Kidney glomerular epithelial cell (primary cell): Measurements from ENCODE around the gene RIPPLY2.
"Not testable (repeated sequence)": the region's sequence is repeated elsewhere in the genome, so short reads cannot be mapped to it uniquely, and the experiment has no call there.

Experiments used
- DNase-seq: peaks from one replicate; lab custom pipeline; 2025; lab: John Stamatoyannopoulos, UW

The RIPPLY2 gene, protein sequence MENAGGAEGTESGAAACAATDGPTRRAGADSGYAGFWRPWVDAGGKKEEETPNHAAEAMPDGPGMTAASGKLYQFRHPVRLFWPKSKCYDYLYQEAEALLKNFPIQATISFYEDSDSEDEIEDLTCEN

DNA sequence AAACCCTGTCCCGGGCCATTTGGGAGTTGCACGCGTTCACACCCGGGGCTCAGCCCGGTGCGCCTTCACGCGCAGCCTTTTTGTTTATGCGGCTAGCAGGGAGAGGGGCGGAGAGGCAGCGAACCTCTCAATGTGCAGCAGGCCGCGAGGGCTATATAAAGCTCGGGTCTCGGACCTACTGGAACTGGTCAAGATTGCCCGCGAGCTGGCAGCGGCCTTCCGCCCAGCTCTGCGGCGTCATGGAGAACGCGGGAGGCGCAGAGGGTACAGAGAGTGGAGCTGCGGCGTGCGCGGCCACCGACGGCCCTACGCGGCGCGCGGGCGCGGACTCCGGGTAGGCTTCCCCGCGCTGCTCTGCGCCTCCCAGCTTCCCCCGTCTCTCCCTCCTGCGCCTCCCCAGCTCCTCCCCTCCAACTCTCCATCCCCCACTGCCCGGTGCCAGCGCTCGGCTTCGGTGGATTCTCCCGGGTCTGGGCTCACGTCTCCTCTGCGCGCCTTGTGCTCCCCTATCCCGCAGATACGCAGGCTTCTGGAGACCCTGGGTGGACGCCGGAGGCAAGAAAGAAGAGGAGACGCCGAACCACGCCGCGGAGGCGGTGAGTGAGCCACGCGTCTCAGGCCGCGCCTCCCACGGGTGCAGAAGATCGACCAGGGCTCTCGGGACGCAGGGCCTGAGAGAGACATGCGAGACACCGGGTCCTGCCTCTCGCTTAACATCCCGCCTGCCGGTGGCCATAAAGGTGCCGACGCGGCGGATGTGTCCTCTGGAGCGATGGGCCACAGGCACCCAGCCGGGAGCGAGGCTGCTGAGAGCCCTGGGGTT, at the start of gene RIPPLY2:
Gene RIPPLY2, plus strand, starts transcription at position 183 of the 823 bp plus-strand sequence. Its CDS starts 57 bp downstream, at position 240.
- no peak for DNase-seq

DNA sequence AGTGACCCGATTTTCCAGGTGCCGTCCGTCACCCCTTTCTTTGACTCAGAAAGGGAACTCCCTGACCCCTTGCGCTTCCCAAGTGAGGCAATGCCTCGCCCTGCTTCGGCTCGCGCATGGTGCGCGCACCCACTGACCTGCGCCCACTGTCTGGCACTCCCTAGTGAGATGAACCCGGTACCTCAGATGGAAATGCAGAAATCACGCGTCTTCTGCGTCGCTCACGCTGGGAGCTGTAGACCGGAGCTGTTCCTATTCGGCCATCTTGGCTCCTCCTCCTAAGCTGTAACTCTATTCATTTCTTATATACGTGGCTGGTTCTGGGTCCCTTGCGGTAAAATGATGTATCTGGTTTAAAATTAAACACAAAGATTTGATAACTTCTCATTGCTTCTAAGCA, 49.7 kb upstream of the RIPPLY2 start:
- DNase-seq = not testable (repeated sequence)

DNA sequence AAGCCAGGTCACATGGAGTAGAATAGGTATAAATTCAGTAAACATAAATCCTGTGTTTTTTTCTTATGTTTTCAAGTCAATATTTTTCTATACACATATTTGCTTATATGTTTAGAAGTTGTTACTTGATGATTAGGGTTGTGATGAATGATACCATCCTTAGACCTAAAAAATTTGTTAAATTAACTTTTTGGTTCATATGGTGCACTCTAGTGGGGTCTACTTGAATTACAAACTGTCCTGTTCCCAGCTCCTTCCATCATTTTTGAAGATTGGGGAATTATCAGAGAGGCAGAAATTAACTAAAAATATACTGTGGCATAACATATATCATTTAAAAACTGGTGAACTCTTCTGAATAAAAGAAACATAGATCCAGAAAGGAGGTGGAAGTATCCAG, 48.3 kb upstream of the RIPPLY2 start:
- DNase-seq = no peak

DNA sequence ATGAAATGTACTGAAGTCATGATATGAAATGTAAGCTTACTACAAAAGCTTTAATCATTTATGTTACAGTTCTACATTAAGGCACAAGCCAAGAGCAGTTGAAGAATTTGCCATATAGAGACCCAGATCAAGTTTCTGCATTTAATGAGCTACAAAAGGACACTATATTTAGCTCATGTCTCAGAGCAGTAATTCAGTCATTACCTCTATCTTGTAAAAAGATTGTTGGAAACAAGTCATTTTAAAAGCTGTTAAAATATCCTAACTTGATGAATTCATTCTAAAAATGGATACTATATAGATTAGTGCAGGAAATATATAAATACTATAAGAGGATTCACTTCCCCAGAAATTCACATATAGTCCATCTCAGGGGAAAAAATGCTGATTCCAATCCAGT, 45.2 kb upstream of the RIPPLY2 start:
- DNase-seq = no peak

DNA sequence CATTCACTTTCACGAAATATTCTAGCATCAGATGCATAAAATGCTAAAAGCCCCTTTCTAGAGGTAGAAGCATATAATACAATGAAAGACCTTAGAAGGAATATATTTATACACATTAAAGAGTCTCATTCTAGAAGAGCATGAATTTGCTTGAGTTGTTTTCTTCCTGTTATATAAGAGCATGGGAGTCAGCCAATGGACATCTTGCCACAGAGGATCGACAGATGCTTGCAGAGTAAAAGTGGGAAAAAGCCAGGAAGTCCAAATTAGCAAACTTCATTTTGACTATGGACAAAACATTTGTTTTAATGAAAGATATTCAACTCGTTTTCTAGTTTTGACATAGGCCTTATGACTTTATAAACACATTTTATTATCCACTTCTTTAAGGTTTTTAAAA, 44.2 kb upstream of the RIPPLY2 start:
- DNase-seq = no peak

DNA sequence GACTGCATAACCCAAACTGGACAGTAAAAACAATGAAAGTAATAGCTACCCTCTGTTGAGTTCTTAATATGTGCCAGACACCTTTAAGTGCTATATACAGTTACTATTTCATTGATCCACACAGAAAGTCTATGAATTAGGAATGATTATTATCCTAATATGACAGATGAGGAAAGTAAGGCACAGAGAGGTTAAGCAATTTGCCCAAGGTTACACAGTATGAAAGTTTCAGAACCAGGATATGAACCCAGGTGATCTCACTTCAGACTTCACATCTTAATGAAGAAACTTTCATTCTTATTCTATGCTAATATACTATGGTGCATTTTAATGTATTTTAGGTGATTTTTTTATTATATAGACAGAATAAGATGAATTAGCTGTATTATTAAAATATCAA, 40.6 kb upstream of the RIPPLY2 start:
- DNase-seq = no peak

DNA sequence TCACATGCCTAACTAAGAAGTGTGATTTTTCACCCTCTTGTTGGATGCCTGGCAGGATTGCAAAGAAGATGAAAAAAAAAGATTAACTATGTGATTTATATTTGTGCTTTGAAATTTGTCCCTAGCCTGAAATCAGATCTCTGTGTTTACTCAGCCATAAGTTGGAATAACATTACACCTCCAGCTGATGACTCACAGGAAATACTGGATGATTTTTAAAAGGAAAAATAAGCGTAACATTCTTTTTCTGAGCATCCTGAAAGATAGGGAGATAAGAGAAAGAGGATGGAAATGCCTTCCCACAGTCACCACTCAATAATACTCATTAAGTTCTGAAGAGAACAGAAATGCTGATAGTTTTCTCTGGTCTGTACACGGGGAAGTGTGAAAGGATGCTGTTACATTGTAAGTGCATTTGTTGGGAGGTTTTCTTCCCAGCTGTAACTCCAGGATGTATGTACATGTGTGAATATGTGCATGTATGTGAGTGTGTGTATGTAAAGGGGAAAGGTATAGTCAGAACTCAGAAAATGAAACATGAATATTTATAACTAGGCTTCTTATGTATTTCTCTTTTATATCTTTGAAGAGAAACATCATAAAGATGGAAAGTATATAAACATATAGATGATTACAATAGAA, 37.4 kb upstream of the RIPPLY2 start:
- DNase-seq = peak; percentile 65

DNA sequence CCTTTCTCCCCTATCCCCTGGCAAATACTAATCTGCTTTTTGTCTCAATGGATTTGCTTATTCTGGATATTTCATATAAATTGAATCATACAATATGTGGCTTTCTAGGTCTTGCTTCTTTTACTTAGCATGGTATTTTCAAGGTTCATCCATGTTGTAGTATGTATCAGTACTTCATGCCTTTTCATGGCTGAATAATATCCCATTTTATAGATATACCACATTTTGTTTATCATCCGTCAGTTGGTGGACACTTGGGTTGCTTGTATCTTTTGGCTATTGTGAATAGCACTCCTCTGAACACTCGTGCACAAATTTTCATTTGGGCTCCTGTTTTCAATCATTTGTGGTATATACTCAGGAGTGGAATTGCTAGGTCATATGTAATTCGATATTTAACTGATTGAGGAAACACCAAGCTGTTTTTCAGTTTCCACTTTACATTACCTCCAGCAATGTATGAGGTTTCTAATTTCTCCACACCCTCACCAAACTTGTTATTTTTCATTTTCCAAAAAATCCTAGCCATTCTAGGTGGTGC, 30.5 kb upstream of the RIPPLY2 start:
- DNase-seq = no peak

DNA sequence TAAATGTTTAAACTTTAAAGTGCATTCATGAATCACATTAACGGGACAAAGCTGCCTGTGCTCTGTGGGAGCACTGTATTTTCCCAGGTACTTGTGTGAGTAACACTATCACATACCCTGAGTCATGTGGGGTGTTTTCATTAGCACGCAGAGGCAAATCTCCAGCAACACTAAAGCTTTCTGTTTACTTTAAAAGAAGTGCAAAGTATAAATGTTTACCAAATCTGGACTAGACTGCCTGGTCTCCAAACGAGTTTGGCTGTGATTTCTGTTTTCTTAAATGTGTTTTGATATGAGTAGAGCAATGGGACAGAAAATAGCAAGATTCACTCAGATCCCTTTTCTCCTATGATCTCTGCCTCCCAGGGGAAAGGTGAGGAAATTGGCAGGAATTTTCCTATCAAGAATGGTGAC, 28.8 kb upstream of the RIPPLY2 start:
- DNase-seq = peak; percentile 32

DNA sequence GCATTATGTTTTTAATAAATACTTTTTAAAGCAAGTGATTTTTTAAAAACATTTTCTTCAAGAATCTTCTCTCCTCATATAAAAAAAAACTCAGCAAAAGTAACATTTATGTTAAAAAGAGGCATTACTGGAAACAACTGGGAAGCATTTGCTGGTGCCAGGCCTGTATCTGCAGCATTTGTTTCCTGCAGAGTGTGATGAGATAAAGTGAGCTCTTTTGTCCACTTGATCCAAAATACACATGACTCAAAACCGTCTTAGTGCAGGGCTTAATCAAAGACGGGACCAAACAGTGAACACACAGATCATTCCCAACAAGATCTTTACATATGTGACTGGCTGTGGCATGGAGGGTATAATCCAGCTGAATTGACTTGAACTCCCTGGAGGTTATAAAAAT, 28.3 kb upstream of the RIPPLY2 start:
- no peak for DNase-seq

DNA sequence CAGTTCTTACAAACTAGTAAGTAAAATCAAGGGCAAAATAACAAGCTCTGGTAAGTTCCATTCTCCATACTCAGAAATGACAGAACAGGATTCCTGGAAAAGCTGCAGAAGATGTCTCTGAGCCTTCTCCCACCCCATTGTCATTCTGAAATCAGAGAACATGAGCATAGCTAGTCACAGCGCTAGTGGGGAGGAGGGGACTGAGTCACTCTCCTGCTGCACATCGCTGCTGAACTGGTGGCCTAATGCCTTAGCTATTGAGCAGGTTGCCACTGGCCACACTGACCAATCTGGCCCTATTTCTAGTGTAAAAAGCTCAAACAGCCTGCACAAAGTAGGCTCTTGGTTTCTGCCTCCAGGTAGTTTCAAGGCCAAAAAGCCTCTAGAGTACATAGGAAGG, 26.1 kb upstream of the RIPPLY2 start:
- no peak for DNase-seq

DNA sequence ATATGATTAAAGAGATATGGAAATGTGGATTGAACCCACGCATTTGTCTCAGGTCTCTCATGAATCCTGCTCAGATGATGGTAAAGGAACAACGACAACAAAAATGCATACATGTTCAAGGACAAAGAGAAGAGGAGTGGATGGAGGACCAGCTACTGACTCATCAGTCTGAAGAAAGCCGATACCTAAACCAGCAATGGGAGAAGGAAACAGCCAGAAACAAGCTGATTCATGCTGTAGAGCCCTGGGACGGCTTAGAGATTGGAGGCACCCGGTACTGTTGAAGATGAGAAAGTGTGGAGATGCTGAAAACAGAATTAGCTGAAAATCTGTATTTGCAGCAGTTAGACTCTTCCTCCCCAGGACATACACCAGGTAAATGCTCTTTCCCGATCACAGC, 14.4 kb upstream of the RIPPLY2 start:
- DNase-seq = no peak

DNA sequence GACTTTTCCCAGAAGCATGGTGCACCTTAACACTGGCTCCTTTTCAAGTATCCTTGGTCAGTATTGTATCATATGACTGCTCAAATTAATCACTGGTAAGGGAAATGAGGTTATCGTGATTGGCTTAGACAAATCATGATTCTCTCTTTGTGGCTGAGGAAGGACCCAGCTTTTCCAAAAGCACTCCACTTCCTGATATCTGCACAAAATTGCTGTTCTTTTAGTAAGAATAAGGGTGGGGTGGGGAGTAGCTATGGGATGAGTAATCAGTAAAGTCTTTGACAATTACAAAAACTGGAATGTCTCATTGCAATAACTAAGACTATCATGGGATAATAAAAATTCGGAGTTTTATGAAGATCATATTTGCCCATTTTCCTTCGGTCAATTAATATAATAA, 9.0 kb upstream of the RIPPLY2 start:
- DNase-seq = no peak

DNA sequence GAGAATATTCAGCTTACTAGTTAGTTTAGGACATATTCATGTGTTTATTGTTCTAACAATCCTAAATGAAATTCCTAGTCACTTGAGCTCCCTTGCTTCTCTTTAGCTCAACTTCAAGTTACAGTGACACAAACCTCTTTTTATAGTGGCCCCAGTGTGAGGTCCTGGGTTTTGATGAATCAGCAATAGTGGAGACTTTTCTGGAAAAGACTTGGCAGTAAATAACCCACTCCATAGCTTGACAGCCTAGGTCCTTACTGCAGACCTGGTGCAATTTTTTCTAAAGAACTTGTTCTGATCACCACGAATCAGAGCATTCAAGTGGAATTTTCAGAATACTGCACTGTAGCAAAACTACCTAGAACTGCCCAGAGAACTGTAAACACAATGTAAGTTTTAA, 6.9 kb upstream of the RIPPLY2 start:
- DNase-seq = no peak

DNA sequence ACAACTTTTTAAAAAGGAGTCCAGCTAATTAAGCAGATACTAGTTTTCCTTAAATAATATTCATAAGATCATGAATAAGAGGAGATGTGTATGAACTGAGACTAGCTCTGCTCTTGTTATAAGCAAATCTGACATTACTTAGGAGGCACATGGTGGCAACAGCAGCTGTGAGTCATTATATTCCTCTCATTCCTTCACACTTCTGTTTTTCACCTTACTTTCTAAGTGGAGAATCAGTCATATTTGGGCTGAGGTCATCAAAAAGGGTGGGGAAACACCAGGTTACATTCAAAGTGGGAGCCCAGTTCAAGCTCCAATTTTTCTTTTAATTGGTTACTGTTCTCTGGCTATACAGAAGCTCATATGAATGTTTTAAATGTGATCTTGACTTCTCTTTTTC, 6.0 kb upstream of the RIPPLY2 start:
- DNase-seq = no peak

DNA sequence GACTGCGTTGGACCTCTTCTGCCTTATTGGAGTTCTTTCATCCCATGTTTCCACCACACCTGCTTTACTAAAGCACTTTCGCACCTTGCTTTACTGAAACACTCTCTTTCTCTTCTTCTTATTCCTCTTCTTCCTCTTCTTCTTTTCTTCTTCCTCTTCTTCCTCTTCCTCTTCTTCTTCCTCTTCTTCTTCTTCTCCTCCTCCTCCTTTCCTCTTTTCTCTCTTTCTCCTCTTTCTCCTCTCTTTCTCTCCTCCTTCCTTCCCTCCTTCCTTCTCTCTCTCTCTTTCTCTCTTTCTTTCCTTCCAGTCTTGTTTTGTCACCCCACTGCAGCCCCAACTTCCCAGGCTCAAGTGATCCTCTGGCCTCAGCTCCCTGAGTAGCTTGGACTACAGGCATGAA, 4.0 kb upstream of the RIPPLY2 start:
- DNase-seq = no peak

DNA sequence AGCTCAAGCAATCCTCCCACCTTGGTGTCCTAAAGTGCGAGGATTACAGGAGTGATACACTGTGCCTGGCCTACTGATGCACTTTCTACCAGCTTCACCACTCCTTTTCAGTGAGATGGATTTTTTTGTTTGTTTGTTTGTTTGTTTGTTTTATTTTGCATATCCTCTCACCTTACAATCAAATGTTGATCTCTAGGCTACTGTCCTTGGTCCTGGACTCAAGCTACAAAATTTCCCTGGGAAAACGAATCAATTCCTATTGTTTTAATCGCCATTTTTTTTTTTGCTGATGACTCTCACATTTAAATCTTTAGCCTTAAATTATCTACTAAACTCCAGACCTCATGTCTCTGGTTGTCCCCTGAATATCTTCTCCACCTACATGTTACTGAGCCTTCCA, 3.5 kb upstream of the RIPPLY2 start:
- no peak for DNase-seq

DNA sequence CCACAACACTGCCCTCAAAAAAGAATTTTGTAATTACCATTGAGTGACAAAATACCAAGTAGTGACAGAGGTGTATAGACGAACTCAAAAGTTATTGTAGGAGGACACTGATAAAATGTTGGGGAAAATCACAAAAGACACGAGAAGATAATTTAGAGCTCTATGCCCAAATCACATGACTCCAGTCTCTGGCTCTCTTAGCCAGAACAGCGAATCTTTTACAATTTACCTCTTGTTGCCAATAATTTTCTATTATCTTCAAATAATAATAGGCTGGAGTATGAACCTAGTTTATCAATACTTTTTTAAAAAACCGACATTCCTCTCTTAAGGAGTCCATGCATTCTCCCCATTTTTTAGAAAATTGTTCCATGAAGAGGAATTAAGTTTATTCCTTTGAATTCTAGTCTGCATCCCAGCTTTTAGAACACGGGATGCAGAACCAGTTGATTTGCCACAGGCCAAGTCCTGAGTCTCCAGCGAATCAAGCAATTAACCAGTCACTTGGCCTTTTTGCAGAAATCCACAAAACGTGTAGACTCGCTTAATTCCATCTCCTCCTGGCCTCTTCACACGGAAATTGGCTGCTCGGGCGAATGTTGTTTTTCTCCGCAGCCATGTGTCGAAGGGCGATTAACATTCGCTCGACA, 507 bp upstream of the RIPPLY2 start:
- no peak for DNase-seq

DNA sequence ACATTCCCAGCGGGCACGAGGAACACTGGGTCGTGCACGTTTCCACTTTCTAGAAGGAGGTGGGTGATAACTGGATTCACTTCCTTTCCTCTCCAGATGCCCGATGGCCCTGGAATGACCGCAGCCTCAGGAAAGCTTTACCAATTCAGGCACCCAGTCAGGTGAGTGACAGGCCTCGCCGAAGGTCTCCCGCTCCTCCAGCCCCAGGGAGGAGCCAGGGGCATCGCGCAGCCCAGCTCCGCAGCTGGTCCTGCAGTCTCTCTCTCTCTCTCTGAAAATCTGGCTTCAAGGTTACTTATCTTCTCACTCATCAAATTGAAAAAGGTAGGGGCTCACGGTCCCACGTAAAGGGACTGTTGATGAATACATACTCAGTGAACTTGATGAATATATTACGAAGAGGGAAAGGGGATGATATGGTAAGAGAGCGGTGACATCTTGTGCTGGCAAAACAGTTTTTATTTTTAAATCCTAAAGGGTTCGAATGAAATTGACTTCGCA, 891 bp downstream of the RIPPLY2 start:
- DNase-seq = no peak

DNA sequence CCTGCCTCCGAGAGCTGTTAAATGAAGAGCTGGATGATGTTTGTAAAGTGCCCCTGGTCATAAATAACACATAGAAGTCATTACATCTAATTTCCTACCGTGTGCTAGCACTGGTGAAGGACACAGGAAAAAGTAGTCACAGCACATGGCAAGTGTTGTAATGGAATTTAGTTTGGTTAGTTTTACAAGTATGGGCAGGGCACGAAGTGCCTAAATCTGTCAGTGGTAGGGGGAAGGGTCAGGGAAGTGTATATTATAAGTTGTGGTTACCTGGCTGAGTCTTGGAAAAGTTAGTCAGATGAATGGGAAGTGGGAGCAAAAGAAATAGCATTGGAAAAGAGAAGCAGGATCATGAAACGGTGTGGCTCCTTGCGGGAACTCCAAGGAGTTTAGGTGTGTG, 1.6 kb downstream of the RIPPLY2 start:
- no peak for DNase-seq

DNA sequence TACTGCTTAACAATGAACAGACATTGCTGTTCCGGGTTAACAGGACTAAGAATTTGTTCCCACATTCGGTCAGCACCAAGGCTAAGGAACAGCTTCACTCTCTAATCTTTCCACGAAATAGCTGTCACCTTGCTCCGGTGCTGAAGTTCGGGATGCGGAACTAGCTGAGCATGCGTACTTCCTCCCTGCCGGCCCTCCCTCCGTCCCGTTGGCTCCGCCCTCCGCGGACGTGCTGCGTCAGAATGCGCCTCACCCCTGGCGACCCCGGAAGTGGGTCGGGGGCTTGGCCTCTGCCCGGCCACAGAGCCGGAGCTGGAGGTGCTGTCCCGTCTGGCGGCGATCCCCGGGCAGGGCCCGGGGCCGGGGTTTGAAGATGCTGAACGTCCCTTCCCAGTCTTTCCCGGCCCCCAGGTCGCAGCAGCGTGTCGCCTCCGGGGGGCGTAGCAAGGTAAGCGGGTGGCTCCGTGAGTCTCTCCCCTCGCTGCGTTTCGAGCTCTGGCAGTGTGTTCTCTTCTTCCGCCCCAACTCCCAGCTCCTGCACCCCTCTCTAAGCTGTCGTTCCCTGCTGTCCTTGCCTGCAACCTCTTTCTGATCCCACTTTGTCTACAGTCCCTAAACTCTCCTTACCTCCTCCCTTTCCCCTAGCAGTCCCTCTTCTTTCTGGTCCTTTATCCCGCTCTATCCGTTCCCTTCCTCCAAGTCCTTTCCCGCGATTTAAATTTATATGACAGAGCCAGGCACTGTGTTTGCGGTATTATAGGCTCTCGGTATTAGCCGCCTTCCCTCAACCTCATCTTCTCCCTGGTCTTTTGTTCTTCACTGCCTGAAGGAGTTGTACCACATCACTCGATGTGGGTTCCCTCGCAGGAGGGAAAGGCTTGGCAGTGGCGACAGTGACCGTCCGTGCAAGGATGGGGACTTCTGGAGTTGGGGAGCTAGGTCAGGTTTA, 6.5 kb downstream of the RIPPLY2 start, which contains the start of gene CYB5R4:
Gene CYB5R4, plus strand, starts transcription at position 280 of the 949 bp plus-strand sequence. Its CDS starts 94 bp downstream, at position 374.
- peak; percentile 89 for DNase-seq
